WTC11 (cell line): ENCODE results near the gene CACNA1C. TPM values are rescaled to one million over a fixed set of nuclear protein-coding genes. Genes with fewer than 3 reads are reported as not detected.

ENCODE experiments used
- CREB1 ChIP-seq: sonication (generic); formaldehyde crosslinking; IDR thresholded peaks from 2 replicates; pipeline ENCODE4 v1.8.0; 2023; ENCODE audit warnings: mild to moderate bottlenecking, missing genetic modification reagents
- CREM ChIP-seq: sonication (generic); formaldehyde crosslinking; IDR thresholded peaks from 2 replicates; pipeline ENCODE4 v1.8.1; 2022; ENCODE audit warnings: mild to moderate bottlenecking, missing genetic modification reagents, moderate library complexity
- ETV6 ChIP-seq: sonication (generic); formaldehyde crosslinking; IDR thresholded peaks from 2 replicates; pipeline ENCODE4 v1.8.1; 2022; ENCODE audit warnings: mild to moderate bottlenecking, missing genetic modification reagents
- GABPB1 ChIP-seq: sonication (generic); formaldehyde crosslinking; IDR thresholded peaks from 2 replicates; pipeline ENCODE4 v1.8.1; 2023; ENCODE audit warnings: mild to moderate bottlenecking, missing genetic modification reagents
- JUN ChIP-seq: sonication (generic); formaldehyde crosslinking; IDR thresholded peaks from 2 replicates; pipeline ENCODE4 v1.8.0; 2023; ENCODE audit warnings: mild to moderate bottlenecking, missing genetic modification reagents
- NFYB ChIP-seq: sonication (generic); formaldehyde crosslinking; conservative IDR thresholded peaks from 2 replicates; pipeline ENCODE4 v1.8.0; 2022; ENCODE audit warnings: low read depth, missing genetic modification reagents
- NR1H2 ChIP-seq: sonication (generic); formaldehyde crosslinking; IDR thresholded peaks from 2 replicates; pipeline ENCODE4 v1.9.0; 2021; ENCODE audit warnings: mild to moderate bottlenecking, moderate library complexity, missing genetic modification reagents
- NR3C1 ChIP-seq: sonication (generic); formaldehyde crosslinking; conservative IDR thresholded peaks from 2 replicates; pipeline ENCODE4 v1.8.1; 2023; ENCODE audit warnings: low read depth, mild to moderate bottlenecking, missing genetic modification reagents
- OVOL2 ChIP-seq: fragments of 250-450 bp; sonication (Bioruptor Pico); IDR thresholded peaks from 2 replicates; pipeline ENCODE4 v1.9.0; 2021; ENCODE audit warnings: mild to moderate bottlenecking, borderline replicate concordance
- SP1 ChIP-seq: sonication (generic); formaldehyde crosslinking; conservative IDR thresholded peaks from 2 replicates; pipeline ENCODE4 v1.8.1; 2022; ENCODE audit warnings: missing genetic modification reagents
- ZNF219 ChIP-seq: sonication (generic); formaldehyde crosslinking; IDR thresholded peaks from 2 replicates; pipeline ENCODE4 v1.8.0; 2023; ENCODE audit warnings: missing genetic modification reagents, mild to moderate bottlenecking, borderline replicate concordance
- ZNF317 ChIP-seq: sonication (generic); formaldehyde crosslinking; IDR thresholded peaks from 2 replicates; pipeline ENCODE4 v1.8.1; 2023; ENCODE audit warnings: low read depth, mild to moderate bottlenecking, moderate library complexity, missing genetic modification reagents, borderline replicate concordance
- total RNA-seq: library from RNA; stranded (reverse); gene quantifications from 3 replicates; pipeline ENCODE4 v1.2.3, GENCODE V29; 2021
- TF ChIP-seq, protein P1 (sequence below): fragments of 200-600 bp; IDR thresholded peaks from 2 replicates; pipeline ENCODE4 v1.8.0; 2022; ENCODE audit warnings: antibody characterized with exemption
- TF ChIP-seq, protein P2 (sequence below): sonication (generic); formaldehyde crosslinking; IDR thresholded peaks from 2 replicates; pipeline ENCODE4 v1.8.1; 2023; ENCODE audit warnings: mild to moderate bottlenecking, missing genetic modification reagents, borderline replicate concordance
- TF ChIP-seq, protein P3 (sequence below): fragments of 250-450 bp; sonication (Bioruptor Pico); IDR thresholded peaks from 2 replicates; pipeline ENCODE4 v1.9.0; 2021; ENCODE audit warnings: mild to moderate bottlenecking, borderline replicate concordance
- TF ChIP-seq, protein P4 (sequence below): sonication (generic); formaldehyde crosslinking; IDR thresholded peaks from 2 replicates; pipeline ENCODE4 v1.8.0; 2022; ENCODE audit warnings: mild to moderate bottlenecking, missing genetic modification reagents
- TF ChIP-seq, protein P5 (sequence below): sonication (generic); formaldehyde crosslinking; IDR thresholded peaks from 2 replicates; pipeline ENCODE4 v1.8.0; 2022; ENCODE audit warnings: mild to moderate bottlenecking, missing genetic modification reagents
- TF ChIP-seq, protein P6 (sequence below): sonication (generic); formaldehyde crosslinking; IDR thresholded peaks from 2 replicates; pipeline ENCODE4 v1.8.1; 2023; ENCODE audit warnings: mild to moderate bottlenecking, missing genetic modification reagents

Gene CACNA1C
- total RNA-seq, 1 experiment from 2014 or later = 1.7 TPM

DNA sequence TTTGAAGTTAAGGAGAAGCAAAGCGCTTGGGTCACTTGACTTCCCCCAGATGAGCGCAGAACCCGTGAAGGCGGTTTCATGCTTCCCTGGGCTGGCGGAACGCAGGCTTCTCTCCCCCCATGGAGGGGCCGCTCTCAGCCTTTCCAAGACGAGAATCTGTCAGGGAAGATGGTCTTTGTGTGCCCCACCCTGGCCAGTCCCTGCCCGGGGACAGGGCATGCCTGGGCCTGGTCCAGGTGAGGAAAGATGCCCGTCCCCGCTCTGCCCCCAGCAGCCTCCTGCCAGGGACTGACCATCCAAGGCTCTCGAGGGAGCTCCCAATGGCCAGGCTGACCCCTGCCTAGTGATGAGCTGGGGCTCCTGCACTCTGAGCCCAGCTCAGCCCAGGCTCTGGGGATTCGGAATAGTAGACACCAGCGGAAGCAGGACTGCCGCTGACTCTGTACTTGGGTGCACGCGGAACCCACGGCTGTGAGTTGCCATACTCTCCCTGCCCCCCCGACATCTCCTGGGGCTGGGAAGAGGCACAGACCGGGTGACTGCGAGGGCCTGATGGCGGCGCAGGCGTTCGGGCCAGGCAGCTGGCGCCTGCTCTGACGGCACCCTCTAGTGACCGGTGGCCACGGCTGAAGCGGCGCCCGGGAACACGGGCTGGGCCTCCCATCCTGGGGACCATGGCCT, 599.8 kb downstream of the CACNA1C start (continued):
- TF ChIP-seq, protein P1, sequence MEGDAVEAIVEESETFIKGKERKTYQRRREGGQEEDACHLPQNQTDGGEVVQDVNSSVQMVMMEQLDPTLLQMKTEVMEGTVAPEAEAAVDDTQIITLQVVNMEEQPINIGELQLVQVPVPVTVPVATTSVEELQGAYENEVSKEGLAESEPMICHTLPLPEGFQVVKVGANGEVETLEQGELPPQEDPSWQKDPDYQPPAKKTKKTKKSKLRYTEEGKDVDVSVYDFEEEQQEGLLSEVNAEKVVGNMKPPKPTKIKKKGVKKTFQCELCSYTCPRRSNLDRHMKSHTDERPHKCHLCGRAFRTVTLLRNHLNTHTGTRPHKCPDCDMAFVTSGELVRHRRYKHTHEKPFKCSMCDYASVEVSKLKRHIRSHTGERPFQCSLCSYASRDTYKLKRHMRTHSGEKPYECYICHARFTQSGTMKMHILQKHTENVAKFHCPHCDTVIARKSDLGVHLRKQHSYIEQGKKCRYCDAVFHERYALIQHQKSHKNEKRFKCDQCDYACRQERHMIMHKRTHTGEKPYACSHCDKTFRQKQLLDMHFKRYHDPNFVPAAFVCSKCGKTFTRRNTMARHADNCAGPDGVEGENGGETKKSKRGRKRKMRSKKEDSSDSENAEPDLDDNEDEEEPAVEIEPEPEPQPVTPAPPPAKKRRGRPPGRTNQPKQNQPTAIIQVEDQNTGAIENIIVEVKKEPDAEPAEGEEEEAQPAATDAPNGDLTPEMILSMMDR = no peak
- TF ChIP-seq ZNF219 (CRISPR knock-in tag) (no peak), ZNF317 (CRISPR knock-in tag) (no peak), CREM (CRISPR knock-in tag) (no peak), SP1 (CRISPR knock-in tag) (no peak), CREB1 (no peak), GABPB1 (no peak), NR3C1 (CRISPR knock-in tag) (0 out of 2 replicates have a peak, but pooled peaks have one; percentile 23), ETV6 (CRISPR knock-in tag) (no peak), NR1H2 (CRISPR knock-in tag) (no peak), JUN (no peak), OVOL2 (CRISPR knock-in tag) (no peak), NFYB (CRISPR knock-in tag) (no peak)
- TF ChIP-seq, protein P2, sequence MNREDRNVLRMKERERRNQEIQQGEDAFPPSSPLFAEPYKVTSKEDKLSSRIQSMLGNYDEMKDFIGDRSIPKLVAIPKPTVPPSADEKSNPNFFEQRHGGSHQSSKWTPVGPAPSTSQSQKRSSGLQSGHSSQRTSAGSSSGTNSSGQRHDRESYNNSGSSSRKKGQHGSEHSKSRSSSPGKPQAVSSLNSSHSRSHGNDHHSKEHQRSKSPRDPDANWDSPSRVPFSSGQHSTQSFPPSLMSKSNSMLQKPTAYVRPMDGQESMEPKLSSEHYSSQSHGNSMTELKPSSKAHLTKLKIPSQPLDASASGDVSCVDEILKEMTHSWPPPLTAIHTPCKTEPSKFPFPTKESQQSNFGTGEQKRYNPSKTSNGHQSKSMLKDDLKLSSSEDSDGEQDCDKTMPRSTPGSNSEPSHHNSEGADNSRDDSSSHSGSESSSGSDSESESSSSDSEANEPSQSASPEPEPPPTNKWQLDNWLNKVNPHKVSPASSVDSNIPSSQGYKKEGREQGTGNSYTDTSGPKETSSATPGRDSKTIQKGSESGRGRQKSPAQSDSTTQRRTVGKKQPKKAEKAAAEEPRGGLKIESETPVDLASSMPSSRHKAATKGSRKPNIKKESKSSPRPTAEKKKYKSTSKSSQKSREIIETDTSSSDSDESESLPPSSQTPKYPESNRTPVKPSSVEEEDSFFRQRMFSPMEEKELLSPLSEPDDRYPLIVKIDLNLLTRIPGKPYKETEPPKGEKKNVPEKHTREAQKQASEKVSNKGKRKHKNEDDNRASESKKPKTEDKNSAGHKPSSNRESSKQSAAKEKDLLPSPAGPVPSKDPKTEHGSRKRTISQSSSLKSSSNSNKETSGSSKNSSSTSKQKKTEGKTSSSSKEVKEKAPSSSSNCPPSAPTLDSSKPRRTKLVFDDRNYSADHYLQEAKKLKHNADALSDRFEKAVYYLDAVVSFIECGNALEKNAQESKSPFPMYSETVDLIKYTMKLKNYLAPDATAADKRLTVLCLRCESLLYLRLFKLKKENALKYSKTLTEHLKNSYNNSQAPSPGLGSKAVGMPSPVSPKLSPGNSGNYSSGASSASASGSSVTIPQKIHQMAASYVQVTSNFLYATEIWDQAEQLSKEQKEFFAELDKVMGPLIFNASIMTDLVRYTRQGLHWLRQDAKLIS (CRISPR knock-in tag) = no peak
- TF ChIP-seq, protein P3, sequence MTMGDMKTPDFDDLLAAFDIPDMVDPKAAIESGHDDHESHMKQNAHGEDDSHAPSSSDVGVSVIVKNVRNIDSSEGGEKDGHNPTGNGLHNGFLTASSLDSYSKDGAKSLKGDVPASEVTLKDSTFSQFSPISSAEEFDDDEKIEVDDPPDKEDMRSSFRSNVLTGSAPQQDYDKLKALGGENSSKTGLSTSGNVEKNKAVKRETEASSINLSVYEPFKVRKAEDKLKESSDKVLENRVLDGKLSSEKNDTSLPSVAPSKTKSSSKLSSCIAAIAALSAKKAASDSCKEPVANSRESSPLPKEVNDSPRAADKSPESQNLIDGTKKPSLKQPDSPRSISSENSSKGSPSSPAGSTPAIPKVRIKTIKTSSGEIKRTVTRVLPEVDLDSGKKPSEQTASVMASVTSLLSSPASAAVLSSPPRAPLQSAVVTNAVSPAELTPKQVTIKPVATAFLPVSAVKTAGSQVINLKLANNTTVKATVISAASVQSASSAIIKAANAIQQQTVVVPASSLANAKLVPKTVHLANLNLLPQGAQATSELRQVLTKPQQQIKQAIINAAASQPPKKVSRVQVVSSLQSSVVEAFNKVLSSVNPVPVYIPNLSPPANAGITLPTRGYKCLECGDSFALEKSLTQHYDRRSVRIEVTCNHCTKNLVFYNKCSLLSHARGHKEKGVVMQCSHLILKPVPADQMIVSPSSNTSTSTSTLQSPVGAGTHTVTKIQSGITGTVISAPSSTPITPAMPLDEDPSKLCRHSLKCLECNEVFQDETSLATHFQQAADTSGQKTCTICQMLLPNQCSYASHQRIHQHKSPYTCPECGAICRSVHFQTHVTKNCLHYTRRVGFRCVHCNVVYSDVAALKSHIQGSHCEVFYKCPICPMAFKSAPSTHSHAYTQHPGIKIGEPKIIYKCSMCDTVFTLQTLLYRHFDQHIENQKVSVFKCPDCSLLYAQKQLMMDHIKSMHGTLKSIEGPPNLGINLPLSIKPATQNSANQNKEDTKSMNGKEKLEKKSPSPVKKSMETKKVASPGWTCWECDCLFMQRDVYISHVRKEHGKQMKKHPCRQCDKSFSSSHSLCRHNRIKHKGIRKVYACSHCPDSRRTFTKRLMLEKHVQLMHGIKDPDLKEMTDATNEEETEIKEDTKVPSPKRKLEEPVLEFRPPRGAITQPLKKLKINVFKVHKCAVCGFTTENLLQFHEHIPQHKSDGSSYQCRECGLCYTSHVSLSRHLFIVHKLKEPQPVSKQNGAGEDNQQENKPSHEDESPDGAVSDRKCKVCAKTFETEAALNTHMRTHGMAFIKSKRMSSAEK (CRISPR knock-in tag) = no peak
- TF ChIP-seq, protein P4, sequence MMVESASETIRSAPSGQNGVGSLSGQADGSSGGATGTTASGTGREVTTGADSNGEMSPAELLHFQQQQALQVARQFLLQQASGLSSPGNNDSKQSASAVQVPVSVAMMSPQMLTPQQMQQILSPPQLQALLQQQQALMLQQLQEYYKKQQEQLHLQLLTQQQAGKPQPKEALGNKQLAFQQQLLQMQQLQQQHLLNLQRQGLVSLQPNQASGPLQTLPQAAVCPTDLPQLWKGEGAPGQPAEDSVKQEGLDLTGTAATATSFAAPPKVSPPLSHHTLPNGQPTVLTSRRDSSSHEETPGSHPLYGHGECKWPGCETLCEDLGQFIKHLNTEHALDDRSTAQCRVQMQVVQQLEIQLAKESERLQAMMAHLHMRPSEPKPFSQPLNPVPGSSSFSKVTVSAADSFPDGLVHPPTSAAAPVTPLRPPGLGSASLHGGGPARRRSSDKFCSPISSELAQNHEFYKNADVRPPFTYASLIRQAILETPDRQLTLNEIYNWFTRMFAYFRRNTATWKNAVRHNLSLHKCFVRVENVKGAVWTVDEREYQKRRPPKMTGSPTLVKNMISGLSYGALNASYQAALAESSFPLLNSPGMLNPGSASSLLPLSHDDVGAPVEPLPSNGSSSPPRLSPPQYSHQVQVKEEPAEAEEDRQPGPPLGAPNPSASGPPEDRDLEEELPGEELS (CRISPR knock-in tag) = no peak
- TF ChIP-seq, protein P5, sequence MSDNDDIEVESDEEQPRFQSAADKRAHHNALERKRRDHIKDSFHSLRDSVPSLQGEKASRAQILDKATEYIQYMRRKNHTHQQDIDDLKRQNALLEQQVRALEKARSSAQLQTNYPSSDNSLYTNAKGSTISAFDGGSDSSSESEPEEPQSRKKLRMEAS (CRISPR knock-in tag) = 0 out of 2 replicates have a peak, but pooled peaks have one; percentile 41
- TF ChIP-seq, protein P6, sequence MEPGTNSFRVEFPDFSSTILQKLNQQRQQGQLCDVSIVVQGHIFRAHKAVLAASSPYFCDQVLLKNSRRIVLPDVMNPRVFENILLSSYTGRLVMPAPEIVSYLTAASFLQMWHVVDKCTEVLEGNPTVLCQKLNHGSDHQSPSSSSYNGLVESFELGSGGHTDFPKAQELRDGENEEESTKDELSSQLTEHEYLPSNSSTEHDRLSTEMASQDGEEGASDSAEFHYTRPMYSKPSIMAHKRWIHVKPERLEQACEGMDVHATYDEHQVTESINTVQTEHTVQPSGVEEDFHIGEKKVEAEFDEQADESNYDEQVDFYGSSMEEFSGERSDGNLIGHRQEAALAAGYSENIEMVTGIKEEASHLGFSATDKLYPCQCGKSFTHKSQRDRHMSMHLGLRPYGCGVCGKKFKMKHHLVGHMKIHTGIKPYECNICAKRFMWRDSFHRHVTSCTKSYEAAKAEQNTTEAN (CRISPR knock-in tag) = no peak
